ENCODE data around the gene PPP3R1. TPM values are rescaled to one million over a fixed set of nuclear protein-coding genes. Genes with fewer than 3 reads are reported as not detected.

PPP3R1 gene
- total RNA-seq, 1 donor from 2014 or later, result 41.6 TPM

GRCh38 chr2:68272246-68272994, 20.1 kb upstream of the PPP3R1 start:
- intact Hi-C loops (cut with DNase I), result no loop called here
- ATAC-seq, result peak; percentile 54
- DNase-seq (ENCODE audit: missing footprints), result no peak

DNA sequence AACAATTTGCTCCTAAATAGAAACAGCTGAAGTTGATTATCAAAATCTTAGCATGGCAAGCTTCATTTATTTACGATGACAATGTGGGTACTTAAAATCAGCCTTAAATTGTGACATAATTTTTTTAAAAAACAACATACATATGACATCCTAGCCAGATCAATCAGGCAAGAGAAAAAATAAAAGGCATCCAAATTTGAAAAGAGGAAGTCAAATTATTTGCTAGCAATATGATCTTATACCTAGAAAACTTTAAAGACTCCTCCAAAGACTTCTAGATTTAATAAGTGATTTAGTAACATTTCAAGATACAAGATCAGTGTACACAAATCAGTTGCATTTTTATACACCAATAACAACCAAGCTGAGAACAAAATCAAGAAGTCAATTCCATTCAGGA, 14.3 kb upstream of the PPP3R1 start:
- DNase-seq (ENCODE audit: missing footprints) (no peak), ATAC-seq (no peak)
- intact Hi-C loops (cut with DNase I), result no loop called here

- intact Hi-C loops (cut with DNase I), result no loop called here
- ATAC-seq (no peak), DNase-seq (ENCODE audit: missing footprints) (no peak)
Measured at GRCh38 chr2:68263632-68264031, 11.3 kb upstream of the PPP3R1 start.

DNA sequence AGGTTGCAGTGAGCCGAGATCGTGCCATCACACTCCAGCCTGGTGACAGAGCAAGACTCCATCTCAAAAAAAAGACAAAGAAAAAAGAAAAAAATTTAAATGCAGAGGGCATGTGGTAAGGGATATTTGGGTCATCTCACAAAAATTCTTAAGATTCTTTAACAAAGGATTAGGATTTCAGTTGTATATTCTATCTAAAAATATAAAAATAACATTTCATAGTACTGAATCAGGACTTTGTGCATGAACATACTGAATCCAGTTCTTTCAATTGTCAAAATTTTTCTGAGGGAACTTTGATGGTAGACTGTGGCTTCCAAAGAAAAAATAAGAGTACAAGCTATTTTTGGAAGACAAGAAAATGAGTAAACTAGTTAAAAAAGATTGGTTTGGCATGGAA, 6.5 kb upstream of the PPP3R1 start:
- ATAC-seq (no peak), DNase-seq (ENCODE audit: missing footprints) (no peak)
- intact Hi-C loops (cut with DNase I), result no loop called here

- DNase-seq (ENCODE audit: missing footprints) (no peak), ATAC-seq (no peak)
- intact Hi-C loops (cut with DNase I), result no loop called here
Measured at GRCh38 chr2:68256093-68256450, 3.7 kb upstream of the PPP3R1 start.

GRCh38 chr2:68253219-68254068, 1.1 kb upstream of the PPP3R1 start:
- intact Hi-C loops (cut with DNase I), result loop anchor here (2.0 to 5.0 kb wide), 2 partner anchors 34 to 187 kb away; no protein-coding TSS in a partner anchor
- no peak for ATAC-seq
- DNase-seq (ENCODE audit: missing footprints), result no peak

DNA sequence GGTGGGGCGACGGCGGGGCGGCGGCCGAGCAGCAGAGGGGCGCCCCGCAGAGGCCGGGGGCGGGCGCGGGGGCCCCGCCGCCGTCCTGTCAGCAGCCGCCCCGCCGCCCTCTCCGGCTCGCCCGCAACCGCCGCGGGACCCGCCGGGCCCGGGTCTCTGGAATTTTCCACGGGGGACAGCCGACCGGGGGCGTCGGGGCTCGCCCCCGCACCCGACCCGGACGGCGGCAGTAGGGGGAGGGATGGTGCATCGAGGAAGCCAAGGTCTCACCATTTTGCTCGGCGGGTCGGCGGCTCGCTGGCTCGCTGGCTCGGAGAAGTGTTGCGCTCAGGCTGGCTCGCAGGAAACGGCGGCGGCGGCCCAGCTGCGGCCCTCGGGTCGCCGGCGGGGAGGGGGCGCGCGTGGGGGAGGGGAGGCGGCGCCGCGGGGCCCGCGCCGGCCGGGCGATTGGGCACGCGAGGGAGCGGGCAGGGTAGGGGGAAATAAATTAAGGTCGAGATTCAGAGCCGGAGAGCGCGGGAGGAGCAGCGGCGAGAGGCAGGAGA, 405 bp downstream of the PPP3R1 start:
- no peak for ATAC-seq
- no peak for DNase-seq (ENCODE audit: missing footprints)
- intact Hi-C loops (cut with DNase I), result loop anchor here (1.0 to 5.0 kb wide), 6 partner anchors 35 to 189 kb away; partner anchors contain the start of genes CNRIP1 and PNO1

GRCh38 chr2:68251187-68251854, 1.0 kb downstream of the PPP3R1 start:
- ATAC-seq (peak; percentile 32), DNase-seq (ENCODE audit: missing footprints) (peak; percentile 80)
- intact Hi-C loops (cut with DNase I), result loop anchor here (2.0 to 5.0 kb wide), 3 partner anchors 36 to 129 kb away; no protein-coding TSS in a partner anchor

DNA sequence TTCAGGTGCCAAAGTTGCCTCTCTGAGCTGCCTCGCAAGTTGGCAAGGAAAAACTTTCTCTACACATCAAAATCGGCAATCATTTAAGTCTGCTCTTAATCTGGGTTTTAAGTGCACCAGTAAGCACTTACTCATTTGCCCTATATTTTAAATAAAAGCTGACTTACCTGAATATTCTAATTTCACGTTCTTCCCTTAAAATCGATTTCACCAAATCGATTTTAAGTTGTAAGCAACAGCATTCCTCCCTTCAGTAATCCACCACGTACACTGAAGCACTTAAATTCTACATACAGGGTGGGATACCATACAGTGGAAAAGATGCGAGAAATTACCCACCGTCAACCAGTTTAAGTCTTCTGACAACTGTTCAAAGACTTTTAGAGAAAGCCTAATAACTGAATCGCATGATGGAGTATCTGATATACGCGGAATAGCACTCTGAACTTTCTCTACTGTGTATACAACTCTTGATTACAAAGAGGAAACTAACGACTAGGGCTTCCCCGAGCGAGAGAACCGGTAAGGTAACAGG, 1.6 kb downstream of the PPP3R1 start:
- ATAC-seq (no peak), DNase-seq (ENCODE audit: missing footprints) (no peak)
- intact Hi-C loops (cut with DNase I), result loop anchor here (2.0 to 5.0 kb wide), 3 partner anchors 37 to 128 kb away; no protein-coding TSS in a partner anchor

GRCh38 chr2:68250196-68250595, 2.1 kb downstream of the PPP3R1 start:
- no peak for ATAC-seq
- no peak for DNase-seq (ENCODE audit: missing footprints)
- intact Hi-C loops (cut with DNase I), result loop anchor here (2.0 to 5.0 kb wide), 3 partner anchors 37 to 127 kb away; no protein-coding TSS in a partner anchor

DNA sequence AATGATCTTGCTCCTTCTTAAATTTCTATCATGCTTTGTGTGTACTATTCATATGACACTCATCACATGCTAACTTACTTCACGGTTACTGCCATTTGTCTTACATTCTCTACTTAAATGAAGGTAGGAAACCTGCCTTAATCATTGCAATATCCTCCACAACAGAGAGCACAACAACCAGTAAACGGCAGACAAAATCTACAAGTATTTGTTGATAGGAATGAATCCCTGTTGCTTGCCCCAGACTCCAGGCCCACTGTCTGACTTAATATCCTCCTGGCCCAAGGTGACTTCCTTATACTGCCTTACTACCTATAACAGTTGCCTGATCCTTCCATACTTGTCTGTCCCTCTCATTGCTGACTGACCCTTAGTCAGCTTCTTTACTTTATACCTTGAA, 3.5 kb downstream of the PPP3R1 start:
- intact Hi-C loops (cut with DNase I), result no loop called here
- DNase-seq (ENCODE audit: missing footprints), result no peak
- no peak for ATAC-seq

DNA sequence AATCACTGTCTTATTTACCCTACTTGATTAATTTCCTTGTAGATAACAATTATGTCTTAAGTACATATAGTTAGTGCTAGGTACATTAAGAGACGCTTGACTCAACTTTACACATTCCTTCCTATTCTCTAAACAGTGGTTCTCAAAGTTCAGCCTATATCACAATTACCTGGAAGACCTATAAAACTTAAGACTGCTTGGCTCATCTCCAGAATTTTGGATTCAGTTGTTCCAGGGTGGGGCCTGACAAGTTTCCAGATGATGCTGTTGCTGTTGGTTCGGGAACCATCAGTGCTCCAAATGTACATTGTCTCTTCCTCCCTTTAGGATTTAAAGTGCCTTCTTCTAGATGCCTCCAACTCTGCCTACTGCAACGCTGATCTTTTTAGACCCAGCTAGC, 4.0 kb downstream of the PPP3R1 start:
- intact Hi-C loops (cut with DNase I), result no loop called here
- DNase-seq (ENCODE audit: missing footprints) (no peak), ATAC-seq (no peak)

- intact Hi-C loops (cut with DNase I), result no loop called here
- ATAC-seq, result no peak
Measured at GRCh38 chr2:68246396-68246795, 5.9 kb downstream of the PPP3R1 start.

DNA sequence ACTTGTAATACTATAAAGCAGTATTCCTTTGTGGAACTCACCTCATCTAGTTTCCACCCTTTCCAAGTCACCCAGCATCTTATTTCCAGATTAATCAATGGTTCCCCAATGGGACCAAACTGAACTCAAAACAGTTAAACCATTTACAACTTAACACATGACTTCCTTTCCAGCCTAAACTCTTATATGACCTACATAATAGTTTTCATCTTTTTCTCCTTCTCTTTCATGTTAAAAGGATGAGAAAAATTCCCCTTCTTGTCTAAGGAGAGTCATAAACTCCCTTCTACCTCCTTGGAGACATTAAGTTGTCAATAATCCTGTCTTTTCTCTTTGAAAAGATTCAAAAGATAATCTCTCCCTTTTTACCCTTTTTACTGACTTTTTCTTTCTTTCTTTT, 6.7 kb downstream of the PPP3R1 start:
- intact Hi-C loops (cut with DNase I), result no loop called here
- no peak for DNase-seq (ENCODE audit: missing footprints)
- ATAC-seq, result no peak

More at GRCh38 chr2:68246396-68246795, 5.9 kb downstream of the PPP3R1 start:
- no peak for DNase-seq (ENCODE audit: missing footprints)

GRCh38 chr2:68245066-68245465, 7.3 kb downstream of the PPP3R1 start:
- ATAC-seq, result no peak
- no peak for DNase-seq (ENCODE audit: missing footprints)
- intact Hi-C loops (cut with DNase I), result no loop called here

- DNase-seq (ENCODE audit: missing footprints), result no peak
- intact Hi-C loops (cut with DNase I), result no loop called here
- ATAC-seq, result no peak
Measured at GRCh38 chr2:68244456-68244855, 7.9 kb downstream of the PPP3R1 start.

DNA sequence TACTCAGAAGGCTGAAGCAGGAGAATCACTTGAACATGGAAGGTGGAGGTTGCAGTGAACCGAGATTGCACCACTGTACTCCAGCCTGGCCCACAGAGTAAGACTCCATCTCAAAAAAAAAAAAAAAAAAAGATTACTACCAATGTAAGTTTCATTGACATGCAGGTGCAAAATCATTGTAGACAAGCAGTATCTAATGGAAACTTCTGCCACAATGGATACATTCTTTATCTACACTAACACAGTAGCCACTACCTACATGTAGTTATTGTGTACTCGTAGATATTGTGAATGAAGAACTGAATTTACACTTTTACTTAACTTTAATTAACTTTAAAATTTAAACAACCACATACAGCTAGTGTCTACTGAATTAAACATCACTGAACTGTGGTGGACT, 10.6 kb downstream of the PPP3R1 start:
- no peak for ATAC-seq
- DNase-seq (ENCODE audit: missing footprints), result no peak
- intact Hi-C loops (cut with DNase I), result no loop called here

- intact Hi-C loops (cut with DNase I), result no loop called here
- ATAC-seq (no peak), DNase-seq (ENCODE audit: missing footprints) (no peak)
Measured at GRCh38 chr2:68240446-68240845, 11.9 kb downstream of the PPP3R1 start.

All from Right ventricle myocardium inferior (tissue), 1 donor.